CD14-positive monocyte (primary cell): ENCODE data around the gene DGKQ. TPM values are rescaled to one million over a fixed set of nuclear protein-coding genes. Genes with fewer than 3 reads are reported as not detected.

Experiments
- DNase-seq, 3 donors: peaks; one replicate each; pipeline ENCODE4 v3.0.0-alpha.2; 2011 to 2022
- H2AFZ ChIP-seq: 2 replicates; pipeline ENCODE4 v1.6.0; 2012; ENCODE audit warnings: mild to moderate bottlenecking, low read depth, low read length, inconsistent platforms; ENCODE audit not compliant: insufficient read depth, poor library complexity, severe bottlenecking
- H3K27ac ChIP-seq, 2 donors: 1 replicate in 1 of 2; 2 replicates in 1 of 2; pipeline ENCODE4 v1.5.1; 2012 to 2013; ENCODE audit warnings: low read length in 2 of 2, control low read depth in 1 of 2, inconsistent platforms in 1 of 2, low read depth in 1 of 2, mild to moderate bottlenecking in 1 of 2
- H3K27me3 ChIP-seq, 2 donors: one replicate each; pipeline versions ENCODE4 v1.6.0 to v1.6.1; 2011 to 2013; ENCODE audit warnings: low read length in 2 of 2; ENCODE audit not compliant: control insufficient read depth in 2 of 2, insufficient read depth in 2 of 2
- H3K36me3 ChIP-seq, 2 donors: replicated peaks in 1 of 2; 1 replicate in 1 of 2; 2 replicates in 1 of 2; pipeline versions ENCODE4 v1.5.1 to v1.6.1; 2012 to 2013; ENCODE audit warnings: low read length in 2 of 2, control low read depth in 1 of 2, inconsistent platforms in 1 of 2, mild to moderate bottlenecking in 1 of 2; ENCODE audit not compliant: insufficient read depth in 2 of 2, control insufficient read depth in 1 of 2
- H3K4me1 ChIP-seq, 2 donors: 1 replicate in 1 of 2; 2 replicates in 1 of 2; pipeline versions ENCODE4 v1.5.1 to v1.6.1; 2012 to 2013; ENCODE audit warnings: low read length in 2 of 2, control low read depth in 1 of 2, inconsistent platforms in 1 of 2, mild to moderate bottlenecking in 1 of 2, moderate library complexity in 1 of 2; ENCODE audit not compliant: insufficient read depth in 2 of 2, control insufficient read depth in 1 of 2
- H3K4me2 ChIP-seq: replicated peaks from 2 replicates; pipeline ENCODE3; 2012; ENCODE audit warnings: low read length, moderate library complexity, mild to moderate bottlenecking; ENCODE audit not compliant: poor library complexity, severe bottlenecking; ENCODE audit errors: extremely low read depth
- H3K4me3 ChIP-seq, 3 experiments: fragments of 200-600 bp in 1 of 3; sonication (generic) in 1 of 3; replicated peaks in 1 of 3; 1 replicate in 2 of 3; 2 replicates in 1 of 3; pipeline ENCODE4 v1.5.1; 2011 to 2013; ENCODE audit warnings: low read length in 3 of 3, mild to moderate bottlenecking in 3 of 3, control low read depth in 2 of 3, low read depth in 2 of 3, inconsistent platforms in 1 of 3, moderate library complexity in 1 of 3
- H3K79me2 ChIP-seq: 2 replicates; pipeline ENCODE4 v1.6.0; 2012; ENCODE audit warnings: mild to moderate bottlenecking, control low read depth, inconsistent platforms, low read length, moderate library complexity; ENCODE audit not compliant: insufficient read depth
- H3K9ac ChIP-seq: 2 replicates; pipeline ENCODE4 v1.6.0; 2017; ENCODE audit warnings: low read length, mild to moderate bottlenecking; ENCODE audit not compliant: insufficient read depth, poor library complexity, severe bottlenecking
- H3K9me3 ChIP-seq, 2 donors: replicated peaks in 1 of 2; 1 replicate in 1 of 2; 2 replicates in 1 of 2; pipeline versions ENCODE4 v1.5.1 to v1.6.1; 2012 to 2013; ENCODE audit warnings: low read length in 2 of 2, control low read depth in 1 of 2; ENCODE audit not compliant: control insufficient read depth in 1 of 2, insufficient read depth in 1 of 2
- H4K20me1 ChIP-seq: 2 replicates; pipeline ENCODE4 v1.6.0; 2012; ENCODE audit warnings: mild to moderate bottlenecking, low read length, control low read depth, moderate library complexity; ENCODE audit not compliant: insufficient read depth
- H3K27ac Mint-ChIP-seq, 7 donors: one replicate each; pipeline ENCODE4 v1.8.0; 2020; ENCODE audit warnings: mild to moderate bottlenecking in 7 of 7, mixed read lengths in 7 of 7, moderate library complexity in 6 of 7, inconsistent platforms in 2 of 7
- H3K27me3 Mint-ChIP-seq, 3 donors: one replicate each; pipeline ENCODE4 v1.8.0; 2021 to 2022; ENCODE audit warnings: low read depth in 3 of 3, mild to moderate bottlenecking in 3 of 3, mixed read lengths in 3 of 3, moderate library complexity in 3 of 3, inconsistent platforms in 1 of 3
- H3K36me3 Mint-ChIP-seq, 2 donors: one replicate each; pipeline ENCODE4 v1.8.0; 2020; ENCODE audit warnings: mixed read lengths in 2 of 2, inconsistent platforms in 1 of 2, mild to moderate bottlenecking in 1 of 2
- H3K4me1 Mint-ChIP-seq: one replicate; pipeline ENCODE4 v1.8.0; 2020; ENCODE audit warnings: mild to moderate bottlenecking, mixed read lengths
- H3K4me3 Mint-ChIP-seq, 2 donors: one replicate each; pipeline ENCODE4 v1.8.0; 2020; ENCODE audit warnings: mild to moderate bottlenecking in 2 of 2, mixed read lengths in 2 of 2, moderate library complexity in 1 of 2
- H3K9me3 Mint-ChIP-seq, 7 donors: one replicate each; pipeline ENCODE4 v1.8.0; 2020 to 2022; ENCODE audit warnings: mixed read lengths in 7 of 7, mild to moderate bottlenecking in 6 of 7, moderate library complexity in 6 of 7, inconsistent platforms in 2 of 7
- WGBS: methylation state at CpG from one replicate; pipeline ENCODE4 v1.1.5; 2013; ENCODE audit warnings: missing lambda C conversion rate; ENCODE audit not compliant: insufficient coverage; 5-methylcytosine and 5-hydroxymethylcytosine counted together
- intact Hi-C, 2 donors: fragments of 100-400 bp; cut with micrococcal nuclease; formaldehyde crosslinking; loops; one replicate each; pipeline versions ENCODE4 v1.15.0 to v1.15.1; 2023
- polyA plus RNA-seq, 3 donors: library from polyadenylated mRNA; depleted of rRNA in 1 of 3; unstranded in 2 of 3; stranded (reverse) in 1 of 3; fragments of 300-500 nt in 2 of 3; fragments of >200 nt in 1 of 3; fragmentation: Illumina TruSeq in 2 of 3; gene quantifications; 1 replicate in 2 of 3; 2 replicates in 1 of 3; pipeline ENCODE4 v1.2.3, GENCODE V29; 2012 to 2021
- TF ChIP-seq, protein P1 (sequence below): fragments of 200-600 bp; IDR thresholded peaks from one replicate; pipeline ENCODE4 v1.8.0; 2022; ENCODE audit warnings: antibody characterized with exemption, mild to moderate bottlenecking

The DGKQ gene
- polyA plus RNA-seq, 3 donors: 0.58 to 23.1 (median 2.4) TPM

GRCh38 chr4:965048-965765, 8.2 kb downstream of the DGKQ start:
- DNase-seq: no peak
- intact Hi-C loops: no loop called here
- no peaks in the 10 kb centered on the region for H3K9me3 Mint-ChIP-seq
- Histone ChIP-seq H3K4me3 (no peak overlapping the region), H3K27ac (no peak overlapping the region), H3K36me3 (peaks cover 18 to 63% of the 10 kb centered on the region in 2 donors), H3K79me2 (no peaks in the 10 kb centered on the region), H4K20me1 (peaks cover 21% of the 10 kb centered on the region), H3K9me3 (no peaks in the 10 kb centered on the region), H2AFZ (no peak overlapping the region), H3K4me1 (peaks cover under 1 to 1% of the 10 kb centered on the region in 2 donors), H3K4me2 (no peak overlapping the region), H3K27me3 (peaks cover 0 to 15% of the 10 kb centered on the region in 2 donors), H3K9ac (no peak overlapping the region)
- H3K27ac Mint-ChIP-seq: no peak overlapping the region
- H3K4me1 Mint-ChIP-seq: peaks cover under 1% of the 10 kb centered on the region
- H3K4me3 Mint-ChIP-seq: no peak overlapping the region
- peaks cover 2 to 11% (median 9%) of the 10 kb centered on the region in 3 donors for H3K27me3 Mint-ChIP-seq
- H3K36me3 Mint-ChIP-seq: peaks cover 13 to 26% of the 10 kb centered on the region in 2 donors
- TF ChIP-seq, protein P1, sequence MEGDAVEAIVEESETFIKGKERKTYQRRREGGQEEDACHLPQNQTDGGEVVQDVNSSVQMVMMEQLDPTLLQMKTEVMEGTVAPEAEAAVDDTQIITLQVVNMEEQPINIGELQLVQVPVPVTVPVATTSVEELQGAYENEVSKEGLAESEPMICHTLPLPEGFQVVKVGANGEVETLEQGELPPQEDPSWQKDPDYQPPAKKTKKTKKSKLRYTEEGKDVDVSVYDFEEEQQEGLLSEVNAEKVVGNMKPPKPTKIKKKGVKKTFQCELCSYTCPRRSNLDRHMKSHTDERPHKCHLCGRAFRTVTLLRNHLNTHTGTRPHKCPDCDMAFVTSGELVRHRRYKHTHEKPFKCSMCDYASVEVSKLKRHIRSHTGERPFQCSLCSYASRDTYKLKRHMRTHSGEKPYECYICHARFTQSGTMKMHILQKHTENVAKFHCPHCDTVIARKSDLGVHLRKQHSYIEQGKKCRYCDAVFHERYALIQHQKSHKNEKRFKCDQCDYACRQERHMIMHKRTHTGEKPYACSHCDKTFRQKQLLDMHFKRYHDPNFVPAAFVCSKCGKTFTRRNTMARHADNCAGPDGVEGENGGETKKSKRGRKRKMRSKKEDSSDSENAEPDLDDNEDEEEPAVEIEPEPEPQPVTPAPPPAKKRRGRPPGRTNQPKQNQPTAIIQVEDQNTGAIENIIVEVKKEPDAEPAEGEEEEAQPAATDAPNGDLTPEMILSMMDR: no peak
- WGBS: 93% methylated on average over 24 of the region's 26 CpGs

- intact Hi-C loops: no loop called here
- Histone ChIP-seq H3K4me2 (no peak overlapping the region), H2AFZ (no peak overlapping the region), H3K27me3 (peaks cover 0 to 15% of the 10 kb centered on the region in 2 donors), H3K4me3 (no peak overlapping the region), H4K20me1 (peaks cover 23% of the 10 kb centered on the region), H3K36me3 (peaks cover 18 to 70% of the 10 kb centered on the region in 2 donors), H3K9ac (no peak overlapping the region), H3K4me1 (no peaks in the 10 kb centered on the region), H3K9me3 (no peaks in the 10 kb centered on the region), H3K79me2 (no peaks in the 10 kb centered on the region), H3K27ac (no peak overlapping the region)
- H3K4me1 Mint-ChIP-seq: no peaks in the 10 kb centered on the region
- H3K36me3 Mint-ChIP-seq: peaks cover 13 to 25% of the 10 kb centered on the region in 2 donors
- 98% methylated on average over 19 of the region's 23 CpGs for WGBS
- H3K27ac Mint-ChIP-seq: no peak overlapping the region
- H3K4me3 Mint-ChIP-seq: no peak overlapping the region
- peaks cover 2 to 11% (median 6%) of the 10 kb centered on the region in 3 donors for H3K27me3 Mint-ChIP-seq
- H3K9me3 Mint-ChIP-seq: no peaks in the 10 kb centered on the region
- no peak for DNase-seq
- TF ChIP-seq, protein P1: no peak
Observed at GRCh38 chr4:964346-965025, 8.9 kb downstream of the DGKQ start.
